NCI-H187 (cell line): Measurements from ENCODE around the gene DERL3.

Source experiments
- DNase-seq, 2 experiments: peaks; one replicate each; lab custom pipeline; 2025; lab: John Stamatoyannopoulos, UW

The DERL3 gene

GRCh38 chr22:23847310-23847920, 8.6 kb upstream of the DERL3 start:
- no peak for DNase-seq

DNA sequence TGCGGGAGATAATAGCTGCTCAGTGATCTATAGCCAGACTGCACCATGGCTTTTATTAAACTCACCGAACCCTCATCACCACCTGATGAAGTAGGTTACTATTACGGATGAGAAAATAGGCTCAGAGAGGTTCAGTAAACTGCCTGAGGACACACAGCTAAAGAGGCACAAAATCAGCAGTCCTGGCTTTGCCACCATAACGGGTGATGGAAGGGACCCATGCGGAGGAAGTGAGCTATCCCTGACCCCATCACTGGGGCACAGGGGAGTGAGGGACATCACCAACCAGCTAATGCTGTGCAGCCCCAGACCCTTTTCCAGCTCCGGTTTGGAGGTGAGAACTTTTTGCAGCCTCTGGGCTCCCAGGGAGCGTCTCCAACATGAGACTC, 7.3 kb upstream of the DERL3 start:
- no peak for DNase-seq

- DNase-seq = no peak
These were observed 6.7 kb upstream of the DERL3 start for GRCh38 chr22:23845265-23846080.

DNA sequence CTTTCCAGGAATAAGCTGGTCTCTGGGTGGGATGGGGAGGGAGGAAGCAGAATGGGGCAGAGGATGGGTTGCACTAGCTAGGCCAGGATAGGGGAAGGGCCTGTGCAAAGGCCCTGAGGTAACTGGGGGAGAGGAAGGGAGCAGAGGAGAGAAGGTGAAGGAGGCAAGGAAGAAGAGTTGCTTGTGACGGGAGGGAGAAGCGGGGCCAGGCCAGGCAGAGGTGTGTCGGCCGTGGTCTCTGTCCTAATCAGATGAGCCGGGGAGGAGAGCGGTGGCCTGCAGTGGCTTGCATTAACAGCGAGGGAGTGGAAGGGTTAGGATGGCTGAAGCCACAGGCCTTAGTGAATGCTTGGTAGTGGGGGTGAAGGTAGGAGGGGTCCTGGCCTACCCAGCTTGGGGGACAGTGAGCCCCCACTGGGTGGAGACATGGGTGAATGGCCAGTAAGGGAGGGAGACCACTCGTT, 6.0 kb upstream of the DERL3 start:
- no peak for DNase-seq

GRCh38 chr22:23842599-23842998, 3.8 kb upstream of the DERL3 start:
- DNase-seq = no peak

- DNase-seq = no peak
These were observed 3.1 kb upstream of the DERL3 start for GRCh38 chr22:23841736-23842445.

DNA sequence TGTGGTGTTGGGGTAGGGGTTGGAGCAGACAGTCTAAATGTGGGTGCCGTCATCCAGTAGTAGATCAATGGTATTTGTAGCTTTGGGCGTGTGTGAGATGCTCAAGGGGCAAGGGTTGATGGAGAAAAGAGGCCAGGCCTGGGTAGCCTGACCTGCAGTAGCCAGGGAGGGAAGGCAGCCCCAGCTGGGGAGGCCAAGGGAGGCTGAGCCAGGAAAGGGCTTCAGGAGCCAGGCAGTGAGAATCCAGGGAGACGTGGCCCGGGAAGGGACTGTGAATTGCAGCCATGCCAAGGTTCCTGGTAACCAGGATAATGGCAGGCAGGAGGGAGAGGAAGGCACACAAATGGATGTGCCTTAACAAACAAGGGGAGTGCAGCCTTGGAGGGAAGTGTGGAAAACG, 2.5 kb upstream of the DERL3 start:
- no peak for DNase-seq

- DNase-seq = no peak
These were observed 1.2 kb upstream of the DERL3 start for GRCh38 chr22:23840026-23840425.

- no peak for DNase-seq
These were observed 710 bp downstream of the DERL3 start for GRCh38 chr22:23837911-23838680.

DNA sequence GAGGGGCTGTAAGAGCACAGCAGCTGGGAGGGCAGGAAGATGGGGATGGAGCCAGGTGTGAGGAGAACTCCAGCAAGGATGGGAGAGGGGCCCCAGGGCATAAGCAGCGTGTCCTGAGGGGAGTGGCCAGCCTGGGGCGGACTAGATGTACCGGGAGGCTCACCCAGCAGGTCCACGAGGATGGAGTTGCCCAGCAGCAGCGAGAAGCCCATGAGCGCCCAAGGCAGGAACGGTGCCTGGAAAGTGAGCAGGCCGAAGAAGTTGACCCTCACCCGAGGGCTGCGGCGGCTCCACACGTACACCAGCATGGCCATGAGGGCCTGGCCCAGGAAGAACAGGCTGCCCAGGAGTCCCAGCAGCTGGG, 1.3 kb downstream of the DERL3 start:
- no peak for DNase-seq

DNA sequence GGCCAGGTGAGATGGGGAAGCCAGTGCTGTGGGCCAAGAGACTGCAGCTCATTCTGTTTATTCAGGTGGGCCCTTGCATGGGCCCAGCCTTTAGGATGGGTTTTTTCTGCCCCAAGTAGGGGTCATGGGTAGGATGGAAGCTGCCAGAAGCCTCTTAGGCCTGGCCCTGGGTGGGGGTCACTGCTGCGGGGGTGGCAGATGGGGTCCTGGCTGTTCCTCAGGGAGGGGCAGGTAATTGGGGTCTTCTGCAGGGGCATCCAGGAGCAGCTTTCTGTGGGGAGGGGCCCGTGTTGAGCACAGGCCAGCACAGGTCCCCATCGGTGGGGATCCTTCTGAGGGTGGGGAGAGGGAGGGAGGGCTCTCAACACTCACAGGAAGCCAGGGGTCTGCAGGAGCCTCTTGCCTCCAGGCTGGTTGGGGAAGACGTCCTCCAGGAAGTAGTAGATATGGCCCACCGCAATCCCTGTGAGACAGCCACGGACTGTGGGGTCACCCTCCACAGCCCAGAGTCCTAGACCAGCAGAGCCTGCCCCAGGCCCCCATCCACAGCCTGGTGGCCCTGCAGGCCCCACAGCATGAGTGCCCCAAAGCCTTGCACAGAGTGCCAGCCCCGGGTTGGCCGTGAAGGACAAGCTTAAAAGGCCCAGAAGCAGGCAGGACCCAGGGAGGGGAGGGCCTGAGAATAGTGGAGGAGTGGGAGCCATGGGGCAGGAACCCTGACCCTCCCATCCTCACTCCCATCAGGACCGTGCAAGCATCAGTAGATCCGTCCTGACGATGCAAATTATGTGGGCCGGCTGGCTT, 1.9 kb downstream of the DERL3 start:
- no peak for DNase-seq

- no peak for DNase-seq
These were observed 2.5 kb downstream of the DERL3 start for GRCh38 chr22:23836281-23836680.

DNA sequence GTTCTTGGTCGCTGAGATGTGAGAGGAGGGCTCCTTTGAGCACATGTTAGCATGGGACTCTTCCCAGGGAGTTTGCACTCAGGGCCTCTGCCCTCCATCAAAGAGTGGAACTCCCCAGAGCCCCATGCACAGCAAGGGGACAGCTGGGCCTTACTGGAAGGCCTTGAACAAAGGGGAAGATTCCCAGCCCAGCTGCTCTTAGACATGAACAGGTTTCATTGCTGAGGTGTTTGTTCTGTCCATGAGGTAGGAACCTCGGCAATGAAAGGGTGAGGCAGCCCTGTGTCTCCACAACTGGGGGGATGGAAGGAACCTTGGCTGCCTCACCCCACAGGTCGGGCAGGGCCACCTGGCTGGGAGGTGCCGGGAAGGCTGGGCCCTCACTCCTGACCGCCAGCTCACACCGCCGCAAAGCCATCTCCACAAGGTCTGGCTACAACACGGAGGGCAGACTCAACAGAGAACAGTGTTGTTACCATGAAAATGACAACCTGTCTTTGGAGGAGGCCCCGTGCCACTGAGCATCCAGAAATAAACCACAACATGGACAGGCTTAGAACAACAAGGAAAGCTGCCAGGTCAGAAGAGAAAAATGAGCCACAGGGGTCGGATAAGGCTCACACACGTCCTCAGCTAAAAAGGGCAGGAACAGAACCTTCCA, 3.2 kb downstream of the DERL3 start:
- no peak for DNase-seq

GRCh38 chr22:23834793-23835483, 3.9 kb downstream of the DERL3 start:
- no peak for DNase-seq

- no peak for DNase-seq
These were observed 4.4 kb downstream of the DERL3 start for GRCh38 chr22:23834406-23834792.

DNA sequence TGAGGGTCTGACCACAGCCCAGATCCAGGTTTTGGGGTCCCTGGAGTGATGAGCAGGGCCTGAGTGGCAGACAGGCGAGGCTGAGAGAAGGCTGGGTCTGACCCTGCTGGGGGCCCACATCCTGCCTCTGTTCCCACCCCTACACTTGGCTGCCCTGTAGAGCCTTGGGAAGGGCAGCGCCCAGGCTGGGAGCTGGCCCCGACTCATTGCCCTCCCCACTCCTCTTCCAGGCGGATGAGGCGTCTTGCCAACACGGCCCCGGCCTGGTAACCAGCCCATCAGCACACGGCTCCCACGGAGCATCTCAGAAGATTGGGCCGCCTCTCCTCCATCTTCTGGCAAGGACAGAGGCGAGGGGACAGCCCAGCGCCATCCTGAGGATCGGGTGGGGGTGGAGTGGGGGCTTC, 4.9 kb downstream of the DERL3 start:
- DNase-seq = no peak

- DNase-seq = no peak
These were observed 5.6 kb downstream of the DERL3 start for GRCh38 chr22:23833017-23833751.

DNA sequence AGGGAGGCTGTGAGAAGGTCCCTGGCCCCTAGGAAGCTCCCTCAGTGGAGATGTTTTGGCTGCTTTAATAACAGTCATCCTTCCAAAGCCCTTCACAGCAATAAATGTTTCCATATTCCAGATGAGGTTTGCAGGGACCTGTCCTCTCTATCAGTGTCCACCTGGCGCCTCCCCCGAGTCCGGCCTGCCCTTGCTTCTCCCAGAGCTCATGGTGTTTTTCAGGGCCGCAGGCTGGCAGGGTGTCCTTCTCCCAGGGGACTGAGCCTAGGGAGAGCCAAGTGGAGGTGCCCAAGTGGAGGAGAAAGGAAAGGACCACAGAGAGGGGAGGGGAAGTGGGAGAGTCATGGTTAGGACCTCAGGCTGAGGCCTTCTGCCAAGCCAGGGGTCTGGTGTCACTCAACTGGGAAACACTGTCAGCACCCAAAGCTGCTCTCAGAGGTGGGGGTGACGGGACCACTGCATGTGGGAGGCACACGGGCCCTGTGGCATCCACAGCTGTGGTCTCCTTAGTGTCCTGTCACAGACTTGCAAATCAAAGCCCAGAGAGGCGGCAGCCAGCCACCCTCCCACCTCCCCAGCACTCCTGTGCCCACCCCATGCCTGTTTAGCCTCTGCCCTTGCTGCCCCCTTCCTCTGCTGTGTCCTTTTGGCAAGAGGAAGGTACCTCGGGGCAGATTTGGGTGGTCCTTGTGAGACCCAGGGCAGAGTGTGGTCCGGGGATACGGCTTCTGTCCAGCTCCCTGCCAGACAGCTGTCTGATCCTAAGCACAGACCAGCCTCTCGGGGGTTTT, 6.4 kb downstream of the DERL3 start:
- no peak for DNase-seq

DNA sequence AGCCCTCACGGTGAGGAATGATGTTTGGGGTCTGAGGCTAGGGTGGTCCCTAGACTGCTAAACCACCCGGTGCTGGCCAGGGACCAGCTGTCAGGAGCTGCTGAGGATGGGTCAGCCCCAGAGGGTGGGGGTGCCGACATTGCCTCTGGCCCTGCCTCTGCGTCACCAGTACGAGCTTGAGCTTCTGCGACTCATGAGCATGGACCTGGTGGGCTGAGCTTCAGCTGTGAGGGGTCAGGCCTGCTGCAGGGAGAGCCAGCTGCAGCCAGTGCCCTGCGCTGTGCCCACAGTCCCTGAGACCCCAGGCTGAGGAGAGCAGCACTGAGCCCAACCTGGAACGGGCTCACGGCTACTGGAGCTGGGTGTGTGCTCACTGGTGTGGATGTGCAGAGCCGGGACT, 7.0 kb downstream of the DERL3 start:
- DNase-seq = no peak
